ENCODE measurements around the gene RSPH10B.
"Not testable (repeated sequence)": the region's sequence is repeated elsewhere in the genome, so short reads cannot be mapped to it uniquely, and the experiment has no call there.

Gene RSPH10B

GRCh38 chr7:5970347-5970911 lies at the start of gene RSPH10B:
Gene RSPH10B (minus strand): TSS chr7:5970689. CDS start chr7:5967116, 3,573 bp downstream.
- not testable (repeated sequence) for DNase-seq

- DNase-seq: no peak
Measured at GRCh38 chr7:6016653-6016966, 46.1 kb upstream of the RSPH10B start.

GRCh38 chr7:6015917-6016652 lies 45.6 kb upstream of the RSPH10B start:
- no peak for DNase-seq

GRCh38 chr7:6012355-6013104 lies 42.0 kb upstream of the RSPH10B start:
- DNase-seq: no peak

GRCh38 chr7:6011541-6011940 lies 41.1 kb upstream of the RSPH10B start:
- DNase-seq: no peak

GRCh38 chr7:6010370-6010769 lies 39.9 kb upstream of the RSPH10B start:
- DNase-seq: not testable (repeated sequence)

- peak; percentile 94 for DNase-seq
Measured at GRCh38 chr7:6008668-6009611, 38.5 kb upstream of the RSPH10B start, which contains the start of the genes AIMP2 and PMS2. Gene AIMP2 (plus strand): TSS chr7:6009272. CDS start chr7:6009364, 92 bp downstream. Gene PMS2 (minus strand): TSS chr7:6009049. CDS start chr7:6009019, 30 bp downstream.

- not testable (repeated sequence) for DNase-seq
Measured at GRCh38 chr7:6007835-6008590, 37.5 kb upstream of the RSPH10B start.

- DNase-seq: no peak
Measured at GRCh38 chr7:6007386-6007785, 36.9 kb upstream of the RSPH10B start.

- DNase-seq: peak; percentile 53
Measured at GRCh38 chr7:5997210-5997808, 26.8 kb upstream of the RSPH10B start.

- DNase-seq: not testable (repeated sequence)
Measured at GRCh38 chr7:5987061-5987460, 16.6 kb upstream of the RSPH10B start.

GRCh38 chr7:5979680-5980314 lies 9.3 kb upstream of the RSPH10B start:
- not testable (repeated sequence) for DNase-seq

GRCh38 chr7:5973580-5973979 lies 3.1 kb upstream of the RSPH10B start:
- DNase-seq: not testable (repeated sequence)

- not testable (repeated sequence) for DNase-seq
Measured at GRCh38 chr7:5963810-5964209, 6.7 kb downstream of the RSPH10B start.

- DNase-seq: not testable (repeated sequence)
Measured at GRCh38 chr7:5963205-5963604, 7.3 kb downstream of the RSPH10B start.

GRCh38 chr7:5934945-5935450 lies 35.5 kb downstream of the RSPH10B start:
- not testable (repeated sequence) for DNase-seq

GRCh38 chr7:5931905-5932644 lies 38.4 kb downstream of the RSPH10B start:
- DNase-seq: not testable (repeated sequence)

GRCh38 chr7:5931250-5931649 lies 39.2 kb downstream of the RSPH10B start:
- DNase-seq: not testable (repeated sequence)

- DNase-seq: not testable (repeated sequence)
Measured at GRCh38 chr7:5930290-5930689, 40.2 kb downstream of the RSPH10B start.
